Stimulated activated CD8-positive, alpha-beta memory T cell treated with anti-CD3 and anti-CD28 coated beads, Interleukin-7, amount 100 ng/mL, for 1 hour (primary cell): ENCODE results near the gene ZNF410.
"Not testable (repeated sequence)": the region's sequence is repeated elsewhere in the genome, so short reads cannot be mapped to it uniquely, and the experiment has no call there.

ENCODE experiments used
- DNase-seq, 2 donors: peaks; one replicate each; pipeline ENCODE4 v3.0.0-alpha.2; 2020; ENCODE audit warnings: low read depth in 2 of 2

ZNF410 gene

GRCh38 chr14:73886449-73887317 lies at the start of gene ZNF410:
TSS of gene ZNF410 (plus strand) at chr14:73886859. CDS start at chr14:73892176, 5,317 bp downstream.
- peak; percentile 67 to 75 for DNase-seq

- not testable (repeated sequence) for DNase-seq
Measured at GRCh38 chr14:73838293-73839034, 48.2 kb upstream of the ZNF410 start.

DNA sequence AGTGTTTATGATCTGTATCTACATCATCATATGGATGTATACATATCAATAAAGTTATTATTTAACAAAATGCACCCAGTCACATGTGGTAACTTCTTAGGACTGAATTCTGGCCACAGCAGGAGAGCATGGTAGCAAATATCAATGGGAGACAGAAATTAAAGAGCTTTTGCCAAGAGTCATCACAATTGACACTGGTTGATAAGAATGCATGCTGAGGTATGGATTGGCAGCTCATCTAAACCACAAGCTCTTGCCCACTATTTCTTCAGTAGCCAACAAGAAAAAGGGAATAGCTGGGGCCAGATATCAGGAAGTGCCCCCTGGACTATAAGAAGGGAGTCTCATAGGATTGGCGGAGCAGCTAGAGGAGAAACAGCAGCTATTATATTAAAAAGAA lies 44.5 kb upstream of the ZNF410 start:
- DNase-seq: no peak

DNA sequence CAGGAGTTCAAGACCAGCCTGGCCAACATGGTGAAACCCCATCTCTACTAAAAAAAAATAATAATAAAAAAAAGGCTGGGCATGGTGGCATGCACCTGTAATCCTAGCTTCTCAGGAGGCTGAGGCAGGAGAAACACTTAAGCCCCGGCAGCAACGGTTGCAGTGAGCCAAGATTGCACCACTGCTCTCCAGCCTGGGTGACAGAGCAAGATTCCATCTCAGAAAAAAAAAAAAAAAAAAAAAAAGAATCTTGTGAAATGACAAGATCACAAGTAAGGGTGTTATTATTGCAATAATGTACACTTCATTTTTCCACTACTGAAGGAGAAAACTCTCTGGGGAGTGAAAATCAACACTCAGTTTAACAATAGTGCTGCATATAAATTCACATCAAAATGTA lies 43.8 kb upstream of the ZNF410 start:
- no peak for DNase-seq

GRCh38 chr14:73843296-73843695 lies 43.4 kb upstream of the ZNF410 start:
- no peak for DNase-seq

DNA sequence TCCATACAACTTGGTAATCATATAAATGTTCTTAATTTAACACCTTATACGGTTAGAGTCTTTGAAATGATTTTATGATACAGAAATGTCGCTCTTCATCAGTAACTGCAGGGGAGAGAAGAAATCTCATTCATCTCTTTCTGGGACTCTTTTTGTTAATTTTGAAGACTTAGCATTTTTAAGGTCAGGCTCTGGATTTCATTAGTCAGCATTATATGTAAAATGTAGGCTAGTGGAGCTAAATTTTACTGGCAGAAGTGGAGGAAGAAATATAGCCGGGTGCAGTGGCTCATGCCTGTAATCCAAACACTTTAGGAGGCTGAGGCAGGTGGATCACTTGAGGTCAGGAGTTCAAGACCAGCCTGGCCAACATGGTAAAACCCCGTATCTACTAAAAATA lies 39.7 kb upstream of the ZNF410 start:
- DNase-seq: no peak

DNA sequence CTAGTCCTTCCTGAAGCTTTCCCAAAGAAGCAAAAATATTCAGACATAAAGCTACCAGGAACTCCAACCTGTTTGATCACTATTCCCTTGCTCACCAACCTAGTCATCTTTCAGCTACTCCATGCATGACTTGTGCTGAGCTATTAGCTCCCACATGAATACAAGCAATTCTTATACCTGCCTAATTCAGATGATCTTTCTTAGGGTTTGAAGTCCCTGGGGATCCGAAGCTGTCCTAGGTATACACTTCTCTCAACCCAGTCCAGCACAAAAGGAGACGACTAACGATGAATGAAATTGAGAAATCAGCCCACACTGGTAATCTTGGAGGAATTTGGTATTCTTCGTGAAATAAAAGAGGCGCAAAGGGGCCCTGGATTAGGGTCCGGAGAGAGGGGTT lies 35.7 kb upstream of the ZNF410 start:
- no peak for DNase-seq

DNA sequence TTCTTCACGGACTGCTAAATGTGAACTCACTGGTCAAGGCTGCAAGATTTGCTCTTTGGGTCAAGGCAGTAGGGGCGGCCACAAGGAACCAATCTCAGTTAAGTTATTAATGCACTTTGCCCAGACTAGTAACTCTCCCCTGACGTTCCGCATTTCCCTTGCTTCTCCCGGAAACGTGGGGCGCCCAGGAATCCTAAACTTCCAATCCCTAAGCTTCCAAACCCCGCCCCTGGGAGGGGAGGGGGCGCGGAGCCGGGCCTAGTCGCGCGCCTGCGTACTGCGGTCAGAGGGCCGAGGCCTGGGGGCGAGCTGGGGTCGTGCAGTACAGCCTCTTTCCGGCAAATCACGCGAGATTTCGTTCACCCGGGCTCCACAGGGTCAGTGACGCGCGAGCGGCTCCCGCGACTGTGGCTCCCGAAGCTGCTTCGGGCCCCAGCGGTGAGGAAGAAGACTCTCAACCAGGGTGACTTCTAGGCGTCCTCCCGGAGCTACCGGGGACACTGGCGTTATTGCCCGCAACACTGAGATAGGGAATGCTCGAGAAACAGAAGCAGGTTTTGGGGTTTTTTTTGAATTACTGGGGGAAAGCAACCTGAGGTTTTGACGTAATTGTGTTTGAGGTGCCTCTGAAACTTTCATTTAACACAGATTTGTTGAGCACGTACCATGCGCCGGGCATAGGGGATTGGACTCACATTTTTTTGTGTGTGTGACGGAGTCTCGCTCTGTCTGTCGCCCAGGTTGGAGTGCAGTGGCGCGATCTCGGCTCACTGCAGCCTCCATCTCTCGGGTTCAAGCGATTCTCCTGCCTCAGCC lies 34.9 kb upstream of the ZNF410 start, which contains the start of gene PTGR2:
Gene PTGR2, plus strand, starts transcription at position 265 of the 816 bp plus-strand sequence. CDS start 7,032 bp downstream, outside the sequence.
- DNase-seq: peak; percentile 70 to 74

- no peak for DNase-seq
Measured at GRCh38 chr14:73859145-73859544, 27.5 kb upstream of the ZNF410 start.

- DNase-seq: no peak
Measured at GRCh38 chr14:73861073-73861472, 25.6 kb upstream of the ZNF410 start.

- DNase-seq: no peak
Measured at GRCh38 chr14:73862480-73862879, 24.2 kb upstream of the ZNF410 start.

GRCh38 chr14:73863209-73863608 lies 23.4 kb upstream of the ZNF410 start:
- no peak for DNase-seq

- no peak for DNase-seq
Measured at GRCh38 chr14:73865534-73866113, 21.0 kb upstream of the ZNF410 start.

- DNase-seq: not testable (repeated sequence)
Measured at GRCh38 chr14:73869754-73870153, 16.9 kb upstream of the ZNF410 start.

DNA sequence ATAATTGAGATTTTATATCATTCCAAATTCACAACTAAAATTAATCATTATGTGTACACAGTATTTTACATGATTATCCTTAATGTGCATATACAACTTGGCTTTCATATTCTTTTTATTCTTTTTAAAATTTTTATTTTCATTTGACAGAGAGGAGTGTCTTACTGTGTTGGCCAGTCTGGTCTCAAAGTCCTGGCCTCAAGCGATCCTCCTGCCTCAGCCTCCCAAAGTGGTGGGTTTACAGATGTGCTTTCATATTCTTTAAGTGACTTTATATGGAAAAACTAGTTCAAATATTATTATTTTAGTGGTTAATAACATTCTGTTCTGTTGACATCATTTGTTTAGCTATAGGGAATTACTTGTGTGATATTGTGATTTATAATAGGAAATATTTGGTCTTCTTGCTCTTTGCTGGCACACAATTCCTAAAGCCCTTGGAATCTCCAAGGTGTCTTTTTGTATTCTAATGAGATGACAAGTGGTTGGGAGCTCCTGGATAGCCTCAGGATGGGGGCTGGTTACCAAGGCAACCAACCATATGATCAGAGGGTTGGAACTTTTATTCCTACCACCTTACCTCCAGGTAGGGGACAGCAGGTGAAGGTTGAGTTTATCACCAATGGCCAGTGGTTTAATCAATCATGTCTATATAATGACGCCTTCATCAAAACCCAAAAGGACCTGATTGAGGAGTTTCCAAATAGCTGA lies 16.0 kb upstream of the ZNF410 start:
- DNase-seq: no peak

- DNase-seq: no peak
Measured at GRCh38 chr14:73873660-73874059, 13.0 kb upstream of the ZNF410 start.

- no peak for DNase-seq
Measured at GRCh38 chr14:73877790-73878189, 8.9 kb upstream of the ZNF410 start.

- DNase-seq: no peak
Measured at GRCh38 chr14:73878436-73878835, 8.2 kb upstream of the ZNF410 start.

DNA sequence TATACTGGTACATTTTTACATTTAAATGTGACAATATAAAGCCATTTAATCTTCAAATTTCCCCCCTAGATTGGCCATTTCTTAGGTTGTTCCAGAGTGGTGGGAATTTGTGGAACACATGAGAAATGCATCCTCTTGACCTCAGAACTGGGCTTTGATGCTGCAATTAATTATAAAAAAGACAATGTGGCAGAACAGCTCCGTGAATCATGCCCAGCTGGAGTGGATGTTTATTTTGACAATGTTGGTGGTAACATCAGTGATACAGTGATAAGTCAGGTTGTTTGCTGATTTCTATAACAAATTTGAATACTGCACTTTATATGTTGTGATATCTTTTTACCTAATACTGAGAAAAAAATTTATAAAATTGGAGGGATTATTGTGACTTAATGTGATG lies 7.6 kb upstream of the ZNF410 start:
- no peak for DNase-seq

DNA sequence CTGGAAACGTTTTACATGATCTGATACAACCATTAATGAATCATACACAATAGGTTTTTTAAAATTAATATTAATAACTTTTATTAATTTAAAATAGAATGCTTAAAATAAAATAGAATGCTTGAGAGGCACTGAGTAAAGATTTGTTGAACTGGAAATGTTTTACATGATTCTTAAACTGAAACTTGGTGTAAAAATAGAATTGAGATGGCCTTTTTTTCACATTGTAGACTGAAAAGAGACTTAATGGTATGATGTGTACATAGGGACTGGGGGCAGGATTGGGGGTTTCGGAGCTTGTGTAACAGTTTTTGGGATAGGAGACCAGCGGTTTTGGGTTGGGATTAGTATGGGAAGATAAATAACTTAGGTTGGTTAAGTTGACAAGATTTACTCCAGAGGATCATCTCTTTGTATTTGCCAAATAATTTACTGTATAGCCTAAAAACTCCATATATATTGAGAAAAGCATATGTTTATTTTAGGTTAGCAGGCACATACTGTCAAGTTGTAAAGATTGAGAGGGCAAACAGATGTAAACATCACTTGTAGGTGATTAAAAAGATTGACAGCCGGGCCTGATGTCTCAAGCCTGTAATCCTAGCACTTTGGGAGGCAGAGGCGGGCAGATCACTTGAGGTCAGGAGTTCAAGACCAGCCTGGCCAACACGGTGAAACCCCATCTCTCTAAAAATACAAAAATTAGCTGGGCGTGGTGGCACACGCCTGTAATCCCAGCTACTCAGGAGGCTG lies 2.0 kb upstream of the ZNF410 start:
- DNase-seq: no peak
